MG63 (cell line): ENCODE results near the gene RGS7. TPM values are rescaled to one million over a fixed set of nuclear protein-coding genes. Genes with fewer than 3 reads are reported as not detected.

Source experiments
- DNase-seq: peaks from one replicate; pipeline ENCODE4 v3.0.0-alpha.2; 2020
- H3K27me3 ChIP-seq: fragments of 250-450 bp; sonication (Bioruptor Pico); 2 replicates; pipeline ENCODE4 v1.5.1; 2020; ENCODE audit warnings: mild to moderate bottlenecking, moderate library complexity
- H3K36me3 ChIP-seq: fragments of 250-450 bp; sonication (Bioruptor Pico); 2 replicates; pipeline ENCODE4 v1.5.1; 2020; ENCODE audit warnings: mild to moderate bottlenecking, moderate library complexity
- H3K4me3 ChIP-seq: fragments of 250-450 bp; sonication (Bioruptor Pico); 2 replicates; pipeline ENCODE4 v1.5.1; 2020; ENCODE audit warnings: mild to moderate bottlenecking, moderate library complexity
- H3K9me3 ChIP-seq: fragments of 250-450 bp; sonication (Bioruptor Pico); 2 replicates; pipeline ENCODE4 v1.5.1; 2020; ENCODE audit warnings: mild to moderate bottlenecking, moderate library complexity
- total RNA-seq: library from RNA; depleted of rRNA; stranded (reverse); fragments of >200 nt; shearing (Covaris generic); gene quantifications from 2 replicates; pipeline ENCODE4 v1.2.3, GENCODE V29; 2014; ENCODE audit warnings: low replicate concordance

Gene RGS7
- total RNA-seq, 1 experiment from 2014 or later: 0.13 TPM

- H3K27me3 ChIP-seq: no peaks in the 10 kb centered on the region
- H3K36me3 ChIP-seq: no peaks in the 10 kb centered on the region
- H3K9me3 ChIP-seq: no peaks in the 10 kb centered on the region
- no peak for DNase-seq
- H3K4me3 ChIP-seq: no peak overlapping the region
Observed at GRCh38 chr1:241061062-241061461, 295.9 kb downstream of the RGS7 start.

GRCh38 chr1:241048622-241049021 is 308.4 kb downstream of the RGS7 start:
- Histone ChIP-seq H3K36me3 (no peaks in the 10 kb centered on the region), H3K9me3 (no peaks in the 10 kb centered on the region), H3K27me3 (no peaks in the 10 kb centered on the region; the same call in 1 of the 2 replicates), H3K4me3 (no peak overlapping the region)
- no peak for DNase-seq

GRCh38 chr1:241045659-241046058 is 311.3 kb downstream of the RGS7 start:
- Histone ChIP-seq H3K27me3 (no peaks in the 10 kb centered on the region; the same call in 1 of the 2 replicates), H3K9me3 (no peaks in the 10 kb centered on the region), H3K4me3 (no peak overlapping the region), H3K36me3 (no peaks in the 10 kb centered on the region)
- DNase-seq: no peak

- no peaks in the 10 kb centered on the region for H3K36me3 ChIP-seq
- DNase-seq: no peak
- H3K9me3 ChIP-seq: no peaks in the 10 kb centered on the region; the same call in 1 of the 2 replicates
- H3K4me3 ChIP-seq: no peak overlapping the region
- no peaks in the 10 kb centered on the region; the same call in 1 of the 2 replicates for H3K27me3 ChIP-seq
Observed at GRCh38 chr1:241034203-241034936, 322.6 kb downstream of the RGS7 start.

GRCh38 chr1:241024834-241025233 is 332.2 kb downstream of the RGS7 start:
- Histone ChIP-seq H3K4me3 (no peak overlapping the region), H3K9me3 (no peaks in the 10 kb centered on the region), H3K27me3 (peaks cover 7% of the 10 kb centered on the region), H3K36me3 (no peaks in the 10 kb centered on the region)
- DNase-seq: no peak

GRCh38 chr1:241022366-241022765 is 334.6 kb downstream of the RGS7 start:
- H3K9me3 ChIP-seq: peaks cover 4% of the 10 kb centered on the region; the same call in 1 of the 2 replicates
- no peaks in the 10 kb centered on the region for H3K36me3 ChIP-seq
- peak; percentile 60 for DNase-seq
- peaks cover 3% of the 10 kb centered on the region; the same call in 1 of the 2 replicates for H3K27me3 ChIP-seq
- no peak overlapping the region for H3K4me3 ChIP-seq

- no peaks in the 10 kb centered on the region for H3K36me3 ChIP-seq
- H3K27me3 ChIP-seq: peaks cover 3% of the 10 kb centered on the region; the same call in 1 of the 2 replicates
- DNase-seq: no peak
- peaks cover 4% of the 10 kb centered on the region for H3K9me3 ChIP-seq
- H3K4me3 ChIP-seq: no peak overlapping the region
Observed at GRCh38 chr1:241020851-241021697, 335.9 kb downstream of the RGS7 start.

GRCh38 chr1:241012708-241013340 is 344.2 kb downstream of the RGS7 start:
- H3K27me3 ChIP-seq: no peaks in the 10 kb centered on the region; the same call in 1 of the 2 replicates
- H3K36me3 ChIP-seq: no peaks in the 10 kb centered on the region
- H3K9me3 ChIP-seq: peaks cover 4% of the 10 kb centered on the region
- DNase-seq: no peak
- H3K4me3 ChIP-seq: no peak overlapping the region

GRCh38 chr1:241007668-241008067 is 349.3 kb downstream of the RGS7 start:
- no peaks in the 10 kb centered on the region for H3K36me3 ChIP-seq
- no peak for DNase-seq
- H3K27me3 ChIP-seq: no peaks in the 10 kb centered on the region
- H3K9me3 ChIP-seq: no peaks in the 10 kb centered on the region
- no peak overlapping the region for H3K4me3 ChIP-seq

GRCh38 chr1:240999826-241000225 is 357.2 kb downstream of the RGS7 start:
- Histone ChIP-seq H3K27me3 (0 out of 2 replicates have a peak, but pooled peaks cover 3% of the 10 kb centered on the region), H3K9me3 (no peaks in the 10 kb centered on the region), H3K36me3 (no peaks in the 10 kb centered on the region), H3K4me3 (no peak overlapping the region)
- no peak for DNase-seq

GRCh38 chr1:240998441-240999015 is 358.5 kb downstream of the RGS7 start:
- H3K4me3 ChIP-seq: no peak overlapping the region
- H3K9me3 ChIP-seq: no peaks in the 10 kb centered on the region
- peak; percentile 29 for DNase-seq

GRCh38 chr1:240998024-240998423 is 359.0 kb downstream of the RGS7 start:
- Histone ChIP-seq H3K36me3 (no peaks in the 10 kb centered on the region), H3K4me3 (0 out of 2 replicates have a peak overlapping the region, but pooled peaks have one; percentile 2), H3K27me3 (0 out of 2 replicates have a peak, but pooled peaks cover 3% of the 10 kb centered on the region), H3K9me3 (no peaks in the 10 kb centered on the region)
- no peak for DNase-seq

More at GRCh38 chr1:240998441-240999015, 358.5 kb downstream of the RGS7 start:
- Histone ChIP-seq H3K36me3 (no peaks in the 10 kb centered on the region), H3K27me3 (0 out of 2 replicates have a peak, but pooled peaks cover 3% of the 10 kb centered on the region)

- Histone ChIP-seq H3K4me3 (no peak overlapping the region), H3K36me3 (no peaks in the 10 kb centered on the region), H3K9me3 (no peaks in the 10 kb centered on the region), H3K27me3 (0 out of 2 replicates have a peak, but pooled peaks cover 7% of the 10 kb centered on the region)
- DNase-seq: no peak
Observed at GRCh38 chr1:240993004-240993403, 364.0 kb downstream of the RGS7 start.

GRCh38 chr1:240991230-240991629 is 365.8 kb downstream of the RGS7 start:
- Histone ChIP-seq H3K36me3 (no peaks in the 10 kb centered on the region), H3K9me3 (no peaks in the 10 kb centered on the region), H3K27me3 (0 out of 2 replicates have a peak, but pooled peaks cover 7% of the 10 kb centered on the region), H3K4me3 (no peak overlapping the region)
- no peak for DNase-seq

- DNase-seq: no peak
- Histone ChIP-seq H3K4me3 (no peak overlapping the region), H3K9me3 (no peaks in the 10 kb centered on the region), H3K36me3 (no peaks in the 10 kb centered on the region), H3K27me3 (0 out of 2 replicates have a peak, but pooled peaks cover 3% of the 10 kb centered on the region)
Observed at GRCh38 chr1:240987928-240988327, 369.1 kb downstream of the RGS7 start.

GRCh38 chr1:240985081-240985480 is 371.9 kb downstream of the RGS7 start:
- DNase-seq: no peak

More at GRCh38 chr1:240985081-240985480, 371.9 kb downstream of the RGS7 start:
- Histone ChIP-seq H3K4me3 (no peak overlapping the region), H3K27me3 (no peaks in the 10 kb centered on the region), H3K9me3 (no peaks in the 10 kb centered on the region), H3K36me3 (no peaks in the 10 kb centered on the region)
